ENCODE data around the gene KIZ. TPM values are rescaled to one million over a fixed set of nuclear protein-coding genes. Genes with fewer than 3 reads are reported as not detected.

The KIZ gene
- total and polyA plus RNA-seq, 12 donors, result 8.3 to 38.2 (median 26.5) TPM

GRCh38 chr20:21291026-21291425 is 165.1 kb downstream of the KIZ start:
- Histone ChIP-seq H3K4me1 (no peaks in the 10 kb centered on the region), H3K9me3 (peaks cover 0 to under 1% (median 0%) of the 10 kb centered on the region in 11 donors), H3K36me3 (no peaks in the 10 kb centered on the region), H3K27me3 (peaks cover 0 to 14% (median 0%) of the 10 kb centered on the region in 7 donors), H3K27ac (no peak overlapping the region), H3K4me3 (no peak overlapping the region)
- WGBS, 2 donors, result 72 to 73% methylated on average over 2 of the region's 2 CpGs
- DNase-seq, result no peak
- no peak for TF ChIP-seq CTCF (IDR thresholded peaks at IDR 0.05)
- intact Hi-C loops (cut with DNase I), result no loop called here
- no peak for ATAC-seq

- Histone ChIP-seq H3K4me3 (no peak overlapping the region), H3K27me3 (peaks cover 0 to 5% (median 0%) of the 10 kb centered on the region in 7 donors), H3K9me3 (no peaks in the 10 kb centered on the region), H3K4me1 (no peaks in the 10 kb centered on the region), H3K36me3 (no peaks in the 10 kb centered on the region), H3K27ac (no peak overlapping the region)
- WGBS, 2 donors, result 18 to 33% methylated on average over 5 of the region's 5 CpGs
- no peak for DNase-seq
- intact Hi-C loops (cut with DNase I), result no loop called here
- no peak for TF ChIP-seq CTCF (IDR thresholded peaks at IDR 0.05)
- peak in 1 of 8 donors; percentile 44 for ATAC-seq
These were observed 168.9 kb downstream of the KIZ start for GRCh38 chr20:21294755-21295154.

Other genes starting within 250 kb of the KIZ start
- gene LINC00237, start 19.7 kb upstream of the KIZ start, total RNA-seq, result not detected
- gene LINC00237, start 19.7 kb upstream of the KIZ start, polyA plus RNA-seq, result not detected
- gene XRN2, start 177.2 kb downstream of the KIZ start, total RNA-seq, result 10 to 100 TPM; 28.6 to 39.8 (median 32.1) TPM
- gene XRN2, start 177.2 kb downstream of the KIZ start, polyA plus RNA-seq, result 10 to 100 TPM in 1 of 2 donors, 1 to 10 TPM in 1; 9.5 to 17.8 TPM